Esophagus muscularis mucosa (tissue), 3 donors: ENCODE results near the gene HDGFL1.

Source experiments
- CTCF ChIP-seq, 3 experiments: fragments of 200-600 bp in 2 of 3; fragments of 450-650 bp in 1 of 3; sonication (generic) in 2 of 3; IDR thresholded peaks; one replicate each; pipeline ENCODE4 v1.5.1; 2017 to 2019; ENCODE audit warnings: antibody characterized with exemption in 3 of 3, mild to moderate bottlenecking in 2 of 3, moderate library complexity in 1 of 3
- EP300 ChIP-seq: sonication (generic); formaldehyde crosslinking; IDR thresholded peaks from one replicate; pipeline ENCODE4 v1.6.1; 2017; ENCODE audit warnings: antibody characterized with exemption

- TF ChIP-seq CTCF (IDR thresholded peaks at IDR 0.05): no peak
- no peak for TF ChIP-seq EP300
These were observed 11.0 kb upstream of the HDGFL1 start for GRCh38 chr6:22558288-22558882.
